Neural cell (in vitro differentiated cells): ENCODE measurements around the gene TRABD2B. TPM values are rescaled to one million over a fixed set of nuclear protein-coding genes. Genes with fewer than 3 reads are reported as not detected.

Experiments
- H2AFZ ChIP-seq: fragments of 200-600, 300-800 bp; sonication (generic), shearing (Covaris generic); 2 replicates; pipeline ENCODE4 v1.6.0; 2014; ENCODE audit warnings: low read depth, mild to moderate bottlenecking, antibody characterized with exemption, low read length, moderate library complexity
- H3F3A ChIP-seq: fragments of 200-600 bp; shearing (Covaris generic); 2 replicates; pipeline ENCODE4 v1.6.1; 2016; ENCODE audit warnings: mild to moderate bottlenecking, moderate library complexity, mixed read lengths, antibody characterized with exemption, low read length; ENCODE audit not compliant: insufficient read depth, poor library complexity, severe bottlenecking
- H3K27ac ChIP-seq: fragments of 200-600, 300-800 bp; sonication (generic), shearing (Covaris generic); 2 replicates; pipeline ENCODE4 v1.5.1; 2014; ENCODE audit warnings: mild to moderate bottlenecking, low read length, moderate library complexity
- H3K27me3 ChIP-seq: fragments of 300-800, 200-600 bp; sonication (generic), shearing (Covaris generic); 2 replicates; pipeline ENCODE4 v1.6.0; 2014; ENCODE audit warnings: mild to moderate bottlenecking, low read depth, low read length, moderate library complexity; ENCODE audit not compliant: insufficient read depth
- H3K36me3 ChIP-seq: fragments of 300-800, 200-600 bp; sonication (generic), shearing (Covaris generic); 2 replicates; pipeline ENCODE4 v1.5.1; 2014; ENCODE audit warnings: mild to moderate bottlenecking, antibody characterized with exemption, low read length, moderate library complexity; ENCODE audit not compliant: insufficient read depth
- H3K4me2 ChIP-seq: fragments of 300-800, 200-600 bp; sonication (generic), shearing (Covaris generic); 2 replicates; pipeline ENCODE4 v1.6.0; 2014; ENCODE audit warnings: mild to moderate bottlenecking, low read length
- H3K4me3 ChIP-seq: fragments of 300-800, 200-600 bp; sonication (generic), shearing (Covaris generic); 2 replicates; pipeline ENCODE4 v1.5.1; 2014; ENCODE audit warnings: mild to moderate bottlenecking, low read length, moderate library complexity
- H3K79me2 ChIP-seq: fragments of 200-600 bp; shearing (Covaris generic); replicated peaks from 2 replicates; pipeline ENCODE4 v1.6.0; 2014; ENCODE audit warnings: mild to moderate bottlenecking, low read length, moderate library complexity; ENCODE audit not compliant: insufficient read depth
- H3K9ac ChIP-seq: fragments of 300-800, 200-600 bp; sonication (generic), shearing (Covaris generic); 2 replicates; pipeline ENCODE4 v1.6.1; 2016; ENCODE audit warnings: mild to moderate bottlenecking, low read length, mixed read lengths
- H3K9me2 ChIP-seq: fragments of 200-600 bp; shearing (Covaris generic); 2 replicates; pipeline ENCODE4 v1.6.1; 2016; ENCODE audit warnings: mild to moderate bottlenecking, low read length, mixed read lengths; ENCODE audit not compliant: insufficient read depth
- H3K9me3 ChIP-seq: fragments of 200-600, 300-800 bp; sonication (generic), shearing (Covaris generic); 2 replicates; pipeline ENCODE4 v1.6.1; 2016; ENCODE audit warnings: mild to moderate bottlenecking, mixed run types, low read length, moderate library complexity, mixed read lengths
- H4K20me1 ChIP-seq: fragments of 200-600 bp; shearing (Covaris generic); 2 replicates; pipeline ENCODE4 v1.6.1; 2016; ENCODE audit warnings: mild to moderate bottlenecking, mixed run types; ENCODE audit not compliant: insufficient read depth
- CTCF ChIP-seq: fragments of 450-650 bp; IDR thresholded peaks from 2 replicates; pipeline ENCODE4 v1.5.1; 2014; ENCODE audit warnings: antibody characterized with exemption, mild to moderate bottlenecking, moderate library complexity; ENCODE audit not compliant: poor library complexity, severe bottlenecking
- EP300 ChIP-seq: fragments of 450-650 bp; conservative IDR thresholded peaks from 2 replicates; pipeline ENCODE4 v1.6.1; 2014; ENCODE audit warnings: antibody characterized with exemption, mild to moderate bottlenecking, moderate library complexity; ENCODE audit not compliant: poor library complexity, severe bottlenecking
- EZH2 ChIP-seq: fragments of 200-600, 300-800 bp; shearing (Covaris generic), sonication (generic); IDR thresholded peaks from 2 replicates; pipeline ENCODE4 v1.6.1; 2014; ENCODE audit warnings: antibody characterized with exemption, low read length, borderline replicate concordance, mild to moderate bottlenecking; ENCODE audit not compliant: insufficient read depth, poor library complexity, severe bottlenecking
- MXI1 ChIP-seq: fragments of 450-650 bp; conservative IDR thresholded peaks from 2 replicates; pipeline ENCODE4 v1.6.1; 2014; ENCODE audit warnings: antibody characterized with exemption, mild to moderate bottlenecking; ENCODE audit not compliant: poor library complexity, severe bottlenecking
- POLR2AphosphoS5 ChIP-seq: IDR thresholded peaks from 2 replicates; pipeline ENCODE4 v1.6.1; 2012
- RAD21 ChIP-seq: fragments of 450-650 bp; conservative IDR thresholded peaks from 2 replicates; pipeline ENCODE4 v1.6.1; 2014; ENCODE audit warnings: antibody characterized with exemption, mild to moderate bottlenecking, moderate library complexity
- REST ChIP-seq: IDR thresholded peaks from 2 replicates; pipeline ENCODE4 v1.6.1; 2012; ENCODE audit warnings: borderline replicate concordance
- SMC3 ChIP-seq: fragments of 450-650 bp; conservative IDR thresholded peaks from 2 replicates; pipeline ENCODE4 v1.6.1; 2014; ENCODE audit warnings: antibody characterized with exemption, mild to moderate bottlenecking, moderate library complexity; ENCODE audit not compliant: poor library complexity
- TAF1 ChIP-seq: IDR thresholded peaks from 2 replicates; pipeline ENCODE4 v1.6.1; 2012; ENCODE audit warnings: low read depth
- polyA plus RNA-seq: library from polyadenylated mRNA; depleted of rRNA; stranded (reverse); fragments of >200 nt; gene quantifications from 2 replicates; pipeline ENCODE4 v1.2.3, GENCODE V29; 2014

The TRABD2B gene
- polyA plus RNA-seq, 1 donor from 2014 or later: 0.02 TPM

GRCh38 chr1:47915677-47916353 is 81.4 kb downstream of the TRABD2B start:
- Histone ChIP-seq H3K4me2 (no peak overlapping the region), H4K20me1 (no peaks in the 10 kb centered on the region), H3K4me3 (no peak overlapping the region), H3K9me3 (no peaks in the 10 kb centered on the region), H3K27me3 (no peaks in the 10 kb centered on the region), H2AFZ (no peak overlapping the region), H3K36me3 (no peaks in the 10 kb centered on the region), H3K9me2 (no peaks in the 10 kb centered on the region), H3K79me2 (no peaks in the 10 kb centered on the region), H3F3A (no peaks in the 10 kb centered on the region), H3K9ac (no peak overlapping the region), H3K27ac (no peak overlapping the region)
- TF ChIP-seq POLR2AphosphoS5: no peak
- TF ChIP-seq EZH2: no peak
- no peak for TF ChIP-seq RAD21
- TF ChIP-seq SMC3: no peak
- no peak for TF ChIP-seq CTCF
- TF ChIP-seq MXI1: no peak
- no peak for TF ChIP-seq REST
- no peak for TF ChIP-seq TAF1
- no peak for TF ChIP-seq EP300

DNA sequence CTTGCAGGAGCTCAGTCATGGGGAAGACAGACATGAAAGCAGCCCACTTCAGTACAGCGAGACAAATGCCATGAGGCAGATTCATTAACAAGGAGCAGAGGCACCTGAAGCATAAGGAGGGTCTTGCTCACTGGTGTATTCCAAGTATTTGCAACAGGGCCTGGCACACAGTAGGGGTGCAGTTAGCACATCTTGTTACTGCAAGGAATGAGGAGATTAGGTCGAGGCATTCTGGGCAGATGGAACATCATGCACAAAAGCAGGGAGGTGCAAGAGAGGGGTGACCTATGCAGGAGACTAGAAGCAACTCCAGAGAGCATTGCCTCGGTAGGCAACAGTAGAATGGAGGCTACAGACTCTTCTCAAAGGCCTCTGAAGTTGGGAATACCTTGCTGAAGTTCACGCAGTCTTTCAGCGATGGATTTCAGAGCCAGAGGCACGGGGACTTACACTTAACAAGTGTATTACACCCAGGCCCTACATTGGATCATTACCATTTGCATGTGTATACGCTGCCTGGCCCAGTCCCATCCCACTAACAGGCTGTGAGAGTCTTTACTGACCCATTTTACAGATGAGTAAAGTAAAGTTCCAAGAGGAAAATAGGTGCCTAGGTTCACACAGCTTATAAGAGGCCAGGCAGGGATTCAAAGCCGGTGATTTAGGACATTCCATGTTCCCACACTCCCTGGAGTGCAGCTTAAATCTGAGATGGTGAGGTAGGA is 82.1 kb downstream of the TRABD2B start:
- TF ChIP-seq EZH2 (no peak), RAD21 (no peak), TAF1 (no peak), REST (no peak), SMC3 (no peak), MXI1 (no peak), POLR2AphosphoS5 (no peak), CTCF (no peak)
- no peaks in the 10 kb centered on the region for H3F3A ChIP-seq
- H4K20me1 ChIP-seq: no peaks in the 10 kb centered on the region
- no peaks in the 10 kb centered on the region for H3K79me2 ChIP-seq
- H3K9me2 ChIP-seq: no peaks in the 10 kb centered on the region
- no peak overlapping the region for H3K4me2 ChIP-seq
- H3K27me3 ChIP-seq: no peaks in the 10 kb centered on the region
- no peaks in the 10 kb centered on the region for H3K36me3 ChIP-seq
- H3K9ac ChIP-seq: no peak overlapping the region
- H3K27ac ChIP-seq: no peak overlapping the region
- no peaks in the 10 kb centered on the region for H3K9me3 ChIP-seq
- no peak overlapping the region for H2AFZ ChIP-seq
- no peak overlapping the region for H3K4me3 ChIP-seq
